GM23338 (cell line): ENCODE measurements around the gene CENPT. TPM values are rescaled to one million over a fixed set of nuclear protein-coding genes. Genes with fewer than 3 reads are reported as not detected.

ENCODE experiments used
- ATAC-seq: fragments of 200-7000 bp; cut with Tn5 transposase; 3 replicates; pipeline ENCODE4 v1.9.1; 2020
- DNase-seq: peaks from one replicate; pipeline ENCODE4 v3.0.0-alpha.2; 2015; ENCODE audit warnings: low spot score
- H2AFZ ChIP-seq: fragments of 200-600 bp; sonication (generic); 2 replicates; pipeline ENCODE4 v1.8.0; 2016; ENCODE audit warnings: antibody characterized with exemption, mild to moderate bottlenecking, moderate library complexity
- H3F3A ChIP-seq: fragments of 200-600 bp; sonication (generic); replicated peaks from 2 replicates; pipeline ENCODE4 v1.8.0; 2017; ENCODE audit warnings: antibody characterized with exemption, mixed run types, low read depth
- H3K27ac ChIP-seq: fragments of 200-600 bp; sonication (generic); 2 replicates; pipeline ENCODE4 v1.6.1; 2016; ENCODE audit warnings: low read depth
- H3K27me3 ChIP-seq: fragments of 200-600 bp; sonication (generic); 2 replicates; pipeline ENCODE4 v1.8.0; 2016; ENCODE audit warnings: mild to moderate bottlenecking, mixed run types, moderate library complexity; ENCODE audit not compliant: insufficient read depth
- H3K36me3 ChIP-seq: fragments of 200-600 bp; sonication (generic); 2 replicates; pipeline ENCODE4 v1.8.0; 2016; ENCODE audit warnings: mild to moderate bottlenecking; ENCODE audit not compliant: insufficient read depth
- H3K4me1 ChIP-seq: fragments of 200-600 bp; sonication (generic); 2 replicates; pipeline ENCODE4 v1.8.0; 2016; ENCODE audit warnings: mild to moderate bottlenecking, moderate library complexity; ENCODE audit not compliant: insufficient read depth
- H3K4me2 ChIP-seq: fragments of 200-600 bp; sonication (generic); 2 replicates; pipeline ENCODE4 v1.7.1; 2017; ENCODE audit warnings: mixed run types
- H3K4me3 ChIP-seq: fragments of 200-600 bp; sonication (generic); 2 replicates; pipeline ENCODE4 v1.6.1; 2016; ENCODE audit warnings: mixed run types
- H3K79me2 ChIP-seq: fragments of 200-600 bp; sonication (generic); replicated peaks from 2 replicates; pipeline ENCODE4 v1.8.0; 2017; ENCODE audit warnings: mild to moderate bottlenecking; ENCODE audit not compliant: insufficient read depth
- H3K9me2 ChIP-seq: fragments of 200-600 bp; sonication (generic); 2 replicates; pipeline ENCODE4 v1.8.0; 2017; ENCODE audit not compliant: insufficient read depth
- H4K20me1 ChIP-seq: fragments of 200-600 bp; sonication (generic); replicated peaks from 2 replicates; pipeline ENCODE4 v1.8.0; 2017; ENCODE audit warnings: mild to moderate bottlenecking; ENCODE audit not compliant: insufficient read depth
- H3K27ac Mint-ChIP-seq: 2 replicates; pipeline ENCODE4 v1.8.0; 2020; ENCODE audit warnings: inconsistent platforms, mild to moderate bottlenecking, moderate library complexity, mixed read lengths
- H3K27me3 Mint-ChIP-seq: 3 replicates; pipeline ENCODE4 v1.8.0; 2022; ENCODE audit warnings: low read depth, mild to moderate bottlenecking, moderate library complexity, mixed read lengths, inconsistent platforms; ENCODE audit not compliant: insufficient read depth, poor library complexity
- H3K36me3 Mint-ChIP-seq: 3 replicates; pipeline ENCODE4 v1.8.0; 2021; ENCODE audit warnings: low read depth, mild to moderate bottlenecking, inconsistent platforms, moderate library complexity, mixed read lengths
- H3K4me1 Mint-ChIP-seq: 3 replicates; pipeline ENCODE4 v1.8.0; 2020; ENCODE audit warnings: mild to moderate bottlenecking, inconsistent platforms, mixed read lengths
- H3K4me3 Mint-ChIP-seq: 3 replicates; pipeline ENCODE4 v1.8.0; 2021; ENCODE audit warnings: moderate library complexity, mild to moderate bottlenecking, inconsistent platforms, mixed read lengths
- H3K9me3 Mint-ChIP-seq: 3 replicates; pipeline ENCODE4 v1.8.0; 2020; ENCODE audit warnings: moderate library complexity, mild to moderate bottlenecking, inconsistent platforms, mixed read lengths
- EZH2 ChIP-seq: fragments of 200-600 bp; sonication (generic); IDR thresholded peaks from one replicate; pipeline ENCODE4 v1.8.0; 2017; ENCODE audit warnings: antibody characterized with exemption, mild to moderate bottlenecking, low read depth; ENCODE audit not compliant: unreplicated experiment
- JUNB ChIP-seq: IDR thresholded peaks from one replicate; pipeline ENCODE4 v1.6.1; 2016; ENCODE audit warnings: antibody characterized with exemption; ENCODE audit not compliant: unreplicated experiment
- NANOG ChIP-seq: IDR thresholded peaks from 2 replicates; pipeline ENCODE4 v1.6.1; 2016; ENCODE audit warnings: antibody characterized with exemption, borderline replicate concordance
- POLR2AphosphoS5 ChIP-seq: IDR thresholded peaks from 2 replicates; pipeline ENCODE4 v1.6.1; 2016; ENCODE audit warnings: antibody characterized with exemption, low read depth
- STAT1 ChIP-seq: IDR thresholded peaks from one replicate; pipeline ENCODE4 v1.6.1; 2016; ENCODE audit warnings: antibody characterized with exemption; ENCODE audit not compliant: unreplicated experiment
- ZNF114 ChIP-seq: fragments of 250-450 bp; sonication (Bioruptor Pico); IDR thresholded peaks from 2 replicates; pipeline ENCODE4 v1.5.0; 2020; ENCODE audit warnings: mild to moderate bottlenecking, moderate library complexity
- ZNF331 ChIP-seq: fragments of 250-450 bp; sonication (Bioruptor Pico); IDR thresholded peaks from 2 replicates; pipeline ENCODE4 v1.5.0; 2020; ENCODE audit warnings: low read depth, mild to moderate bottlenecking, moderate library complexity
- polyA plus RNA-seq: library from polyadenylated mRNA; unstranded; fragments of >200 nt; fragmentation: Nextera tagmentation; extraction: Ambion mirVana; gene quantifications from 2 replicates; pipeline ENCODE4 v1.2.1, GENCODE V29; 2016
- total RNA-seq: library from RNA; depleted of rRNA; stranded (reverse); fragments of >200 nt; shearing (Covaris generic); gene quantifications from 2 replicates; pipeline ENCODE4 v1.2.3, GENCODE V29; 2014
- TF ChIP-seq, protein P1 (sequence below): IDR thresholded peaks from one replicate; pipeline ENCODE4 v1.6.1; 2018; ENCODE audit warnings: antibody characterized with exemption; ENCODE audit not compliant: unreplicated experiment
- TF ChIP-seq, protein P2 (sequence below): fragments of 250-450 bp; sonication (Bioruptor Pico); IDR thresholded peaks from 2 replicates; pipeline ENCODE4 v1.5.0; 2020; ENCODE audit warnings: mild to moderate bottlenecking, moderate library complexity
- TF ChIP-seq, protein P3 (sequence below), 2 experiments: fragments of 200-600 bp in 1 of 2; sonication (generic) in 1 of 2; conservative IDR thresholded peaks; 2 replicates each; pipeline versions ENCODE4 v1.5.1 to v1.6.1; 2016 to 2017; ENCODE audit warnings: antibody characterized with exemption in 2 of 2, low read depth in 2 of 2, mild to moderate bottlenecking in 2 of 2, moderate library complexity in 1 of 2

The CENPT gene
- total and polyA plus RNA-seq, 2 experiments from 2014 or later: 55.4 to 63.8 TPM

DNA sequence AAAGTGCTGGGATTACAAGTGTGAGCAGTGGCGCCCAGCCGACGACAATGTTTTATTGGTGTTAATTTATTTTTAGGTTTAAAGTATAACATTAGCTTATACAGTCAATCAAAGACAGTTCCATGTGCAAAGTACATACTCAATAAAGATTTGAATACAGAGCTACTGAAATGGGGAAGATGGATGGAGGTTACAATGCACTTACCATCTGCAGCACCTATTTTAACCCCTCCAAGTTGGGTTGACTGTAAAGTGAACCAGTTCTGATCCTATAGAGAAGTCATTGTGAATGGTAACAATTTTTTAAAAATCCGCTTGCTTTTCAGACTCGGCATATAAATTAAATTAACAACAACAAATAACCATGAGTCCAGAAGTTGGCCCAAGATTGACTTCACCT is 44.9 kb upstream of the CENPT start (continued):
- TF ChIP-seq, protein P1, sequence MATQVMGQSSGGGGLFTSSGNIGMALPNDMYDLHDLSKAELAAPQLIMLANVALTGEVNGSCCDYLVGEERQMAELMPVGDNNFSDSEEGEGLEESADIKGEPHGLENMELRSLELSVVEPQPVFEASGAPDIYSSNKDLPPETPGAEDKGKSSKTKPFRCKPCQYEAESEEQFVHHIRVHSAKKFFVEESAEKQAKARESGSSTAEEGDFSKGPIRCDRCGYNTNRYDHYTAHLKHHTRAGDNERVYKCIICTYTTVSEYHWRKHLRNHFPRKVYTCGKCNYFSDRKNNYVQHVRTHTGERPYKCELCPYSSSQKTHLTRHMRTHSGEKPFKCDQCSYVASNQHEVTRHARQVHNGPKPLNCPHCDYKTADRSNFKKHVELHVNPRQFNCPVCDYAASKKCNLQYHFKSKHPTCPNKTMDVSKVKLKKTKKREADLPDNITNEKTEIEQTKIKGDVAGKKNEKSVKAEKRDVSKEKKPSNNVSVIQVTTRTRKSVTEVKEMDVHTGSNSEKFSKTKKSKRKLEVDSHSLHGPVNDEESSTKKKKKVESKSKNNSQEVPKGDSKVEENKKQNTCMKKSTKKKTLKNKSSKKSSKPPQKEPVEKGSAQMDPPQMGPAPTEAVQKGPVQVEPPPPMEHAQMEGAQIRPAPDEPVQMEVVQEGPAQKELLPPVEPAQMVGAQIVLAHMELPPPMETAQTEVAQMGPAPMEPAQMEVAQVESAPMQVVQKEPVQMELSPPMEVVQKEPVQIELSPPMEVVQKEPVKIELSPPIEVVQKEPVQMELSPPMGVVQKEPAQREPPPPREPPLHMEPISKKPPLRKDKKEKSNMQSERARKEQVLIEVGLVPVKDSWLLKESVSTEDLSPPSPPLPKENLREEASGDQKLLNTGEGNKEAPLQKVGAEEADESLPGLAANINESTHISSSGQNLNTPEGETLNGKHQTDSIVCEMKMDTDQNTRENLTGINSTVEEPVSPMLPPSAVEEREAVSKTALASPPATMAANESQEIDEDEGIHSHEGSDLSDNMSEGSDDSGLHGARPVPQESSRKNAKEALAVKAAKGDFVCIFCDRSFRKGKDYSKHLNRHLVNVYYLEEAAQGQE: no peak
- TF ChIP-seq ZNF331 (CRISPR knock-in tag) (no peak), JUNB (no peak)

DNA sequence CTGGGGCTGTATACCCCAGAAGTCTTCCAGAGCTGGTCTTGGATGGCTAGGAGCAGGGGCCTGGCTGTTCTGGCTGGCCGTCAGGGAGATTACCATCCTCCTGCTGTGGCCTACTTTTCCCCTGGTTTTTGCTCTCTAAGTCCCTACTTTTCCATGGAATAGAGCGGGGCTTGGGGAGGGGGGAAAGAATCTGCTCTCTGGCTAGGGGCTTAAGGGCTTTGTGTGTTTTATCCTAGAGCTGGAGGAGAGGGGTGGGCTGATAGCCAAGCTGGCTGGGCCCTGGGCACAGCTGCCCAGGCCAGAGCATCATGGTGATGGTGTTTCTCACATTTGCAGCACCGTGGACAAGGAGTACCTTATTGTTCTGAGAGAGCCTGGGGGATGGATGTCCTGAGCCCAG is 40.8 kb upstream of the CENPT start:
- Mint-ChIP-seq H3K9me3 (no peaks in the 10 kb centered on the region), H3K27ac (no peak overlapping the region), H3K36me3 (peaks cover 8% of the 10 kb centered on the region), H3K4me1 (peaks cover 26% of the 10 kb centered on the region), H3K27me3 (peaks cover 9% of the 10 kb centered on the region), H3K4me3 (no peak overlapping the region)
- Histone ChIP-seq H3K4me3 (no peak overlapping the region), H3K27ac (no peak overlapping the region), H3F3A (peaks cover 23% of the 10 kb centered on the region; the same call in 1 of the 2 replicates), H3K27me3 (no peaks in the 10 kb centered on the region), H4K20me1 (no peaks in the 10 kb centered on the region; the same call in 1 of the 2 replicates), H2AFZ (no peak overlapping the region), H3K36me3 (no peaks in the 10 kb centered on the region), H3K4me2 (no peak overlapping the region), H3K9me2 (no peaks in the 10 kb centered on the region), H3K79me2 (peaks cover under 1% of the 10 kb centered on the region; the same call in 1 of the 2 replicates), H3K4me1 (peaks cover 33% of the 10 kb centered on the region)
- ATAC-seq (no peak), DNase-seq (no peak)
- TF ChIP-seq ZNF114 (CRISPR knock-in tag) (no peak), STAT1 (no peak), NANOG (no peak), JUNB (no peak), POLR2AphosphoS5 (no peak), EZH2 (no peak)
- TF ChIP-seq, protein P1: no peak
- TF ChIP-seq, protein P2, sequence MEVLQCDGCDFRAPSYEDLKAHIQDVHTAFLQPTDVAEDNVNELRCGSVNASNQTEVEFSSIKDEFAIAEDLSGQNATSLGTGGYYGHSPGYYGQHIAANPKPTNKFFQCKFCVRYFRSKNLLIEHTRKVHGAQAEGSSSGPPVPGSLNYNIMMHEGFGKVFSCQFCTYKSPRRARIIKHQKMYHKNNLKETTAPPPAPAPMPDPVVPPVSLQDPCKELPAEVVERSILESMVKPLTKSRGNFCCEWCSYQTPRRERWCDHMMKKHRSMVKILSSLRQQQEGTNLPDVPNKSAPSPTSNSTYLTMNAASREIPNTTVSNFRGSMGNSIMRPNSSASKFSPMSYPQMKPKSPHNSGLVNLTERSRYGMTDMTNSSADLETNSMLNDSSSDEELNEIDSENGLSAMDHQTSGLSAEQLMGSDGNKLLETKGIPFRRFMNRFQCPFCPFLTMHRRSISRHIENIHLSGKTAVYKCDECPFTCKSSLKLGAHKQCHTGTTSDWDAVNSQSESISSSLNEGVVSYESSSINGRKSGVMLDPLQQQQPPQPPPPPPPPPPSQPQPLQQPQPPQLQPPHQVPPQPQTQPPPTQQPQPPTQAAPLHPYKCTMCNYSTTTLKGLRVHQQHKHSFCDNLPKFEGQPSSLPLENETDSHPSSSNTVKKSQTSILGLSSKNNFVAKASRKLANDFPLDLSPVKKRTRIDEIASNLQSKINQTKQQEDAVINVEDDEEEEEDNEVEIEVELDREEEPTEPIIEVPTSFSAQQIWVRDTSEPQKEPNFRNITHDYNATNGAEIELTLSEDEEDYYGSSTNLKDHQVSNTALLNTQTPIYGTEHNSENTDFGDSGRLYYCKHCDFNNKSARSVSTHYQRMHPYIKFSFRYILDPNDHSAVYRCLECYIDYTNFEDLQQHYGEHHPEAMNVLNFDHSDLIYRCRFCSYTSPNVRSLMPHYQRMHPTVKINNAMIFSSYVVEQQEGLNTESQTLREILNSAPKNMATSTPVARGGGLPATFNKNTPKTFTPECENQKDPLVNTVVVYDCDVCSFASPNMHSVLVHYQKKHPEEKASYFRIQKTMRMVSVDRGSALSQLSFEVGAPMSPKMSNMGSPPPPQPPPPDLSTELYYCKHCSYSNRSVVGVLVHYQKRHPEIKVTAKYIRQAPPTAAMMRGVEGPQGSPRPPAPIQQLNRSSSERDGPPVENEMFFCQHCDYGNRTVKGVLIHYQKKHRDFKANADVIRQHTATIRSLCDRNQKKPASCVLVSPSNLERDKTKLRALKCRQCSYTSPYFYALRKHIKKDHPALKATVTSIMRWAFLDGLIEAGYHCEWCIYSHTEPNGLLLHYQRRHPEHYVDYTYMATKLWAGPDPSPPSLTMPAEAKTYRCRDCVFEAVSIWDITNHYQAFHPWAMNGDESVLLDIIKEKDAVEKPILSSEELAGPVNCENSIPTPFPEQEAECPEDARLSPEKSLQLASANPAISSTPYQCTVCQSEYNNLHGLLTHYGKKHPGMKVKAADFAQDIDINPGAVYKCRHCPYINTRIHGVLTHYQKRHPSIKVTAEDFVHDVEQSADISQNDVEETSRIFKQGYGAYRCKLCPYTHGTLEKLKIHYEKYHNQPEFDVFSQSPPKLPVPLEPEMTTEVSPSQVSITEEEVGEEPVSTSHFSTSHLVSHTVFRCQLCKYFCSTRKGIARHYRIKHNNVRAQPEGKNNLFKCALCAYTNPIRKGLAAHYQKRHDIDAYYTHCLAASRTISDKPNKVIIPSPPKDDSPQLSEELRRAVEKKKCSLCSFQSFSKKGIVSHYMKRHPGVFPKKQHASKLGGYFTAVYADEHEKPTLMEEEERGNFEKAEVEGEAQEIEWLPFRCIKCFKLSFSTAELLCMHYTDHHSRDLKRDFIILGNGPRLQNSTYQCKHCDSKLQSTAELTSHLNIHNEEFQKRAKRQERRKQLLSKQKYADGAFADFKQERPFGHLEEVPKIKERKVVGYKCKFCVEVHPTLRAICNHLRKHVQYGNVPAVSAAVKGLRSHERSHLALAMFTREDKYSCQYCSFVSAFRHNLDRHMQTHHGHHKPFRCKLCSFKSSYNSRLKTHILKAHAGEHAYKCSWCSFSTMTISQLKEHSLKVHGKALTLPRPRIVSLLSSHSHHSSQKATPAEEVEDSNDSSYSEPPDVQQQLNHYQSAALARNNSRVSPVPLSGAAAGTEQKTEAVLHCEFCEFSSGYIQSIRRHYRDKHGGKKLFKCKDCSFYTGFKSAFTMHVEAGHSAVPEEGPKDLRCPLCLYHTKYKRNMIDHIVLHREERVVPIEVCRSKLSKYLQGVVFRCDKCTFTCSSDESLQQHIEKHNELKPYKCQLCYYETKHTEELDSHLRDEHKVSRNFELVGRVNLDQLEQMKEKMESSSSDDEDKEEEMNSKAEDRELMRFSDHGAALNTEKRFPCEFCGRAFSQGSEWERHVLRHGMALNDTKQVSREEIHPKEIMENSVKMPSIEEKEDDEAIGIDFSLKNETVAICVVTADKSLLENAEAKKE (CRISPR knock-in tag): no peak
- TF ChIP-seq, protein P3, sequence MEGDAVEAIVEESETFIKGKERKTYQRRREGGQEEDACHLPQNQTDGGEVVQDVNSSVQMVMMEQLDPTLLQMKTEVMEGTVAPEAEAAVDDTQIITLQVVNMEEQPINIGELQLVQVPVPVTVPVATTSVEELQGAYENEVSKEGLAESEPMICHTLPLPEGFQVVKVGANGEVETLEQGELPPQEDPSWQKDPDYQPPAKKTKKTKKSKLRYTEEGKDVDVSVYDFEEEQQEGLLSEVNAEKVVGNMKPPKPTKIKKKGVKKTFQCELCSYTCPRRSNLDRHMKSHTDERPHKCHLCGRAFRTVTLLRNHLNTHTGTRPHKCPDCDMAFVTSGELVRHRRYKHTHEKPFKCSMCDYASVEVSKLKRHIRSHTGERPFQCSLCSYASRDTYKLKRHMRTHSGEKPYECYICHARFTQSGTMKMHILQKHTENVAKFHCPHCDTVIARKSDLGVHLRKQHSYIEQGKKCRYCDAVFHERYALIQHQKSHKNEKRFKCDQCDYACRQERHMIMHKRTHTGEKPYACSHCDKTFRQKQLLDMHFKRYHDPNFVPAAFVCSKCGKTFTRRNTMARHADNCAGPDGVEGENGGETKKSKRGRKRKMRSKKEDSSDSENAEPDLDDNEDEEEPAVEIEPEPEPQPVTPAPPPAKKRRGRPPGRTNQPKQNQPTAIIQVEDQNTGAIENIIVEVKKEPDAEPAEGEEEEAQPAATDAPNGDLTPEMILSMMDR (conservative IDR thresholded peaks at IDR 0.05; ENCODE audit: low read depth in 2 of 2): no peak
